Epithelial cell of esophagus (primary cell): Measurements from ENCODE around the gene NCOA1.

ENCODE experiments used
- DNase-seq: peaks from one replicate; pipeline ENCODE4 v3.0.0; 2010; ENCODE audit warnings: low read depth
- H3K4me3 ChIP-seq: 2 replicates; pipeline ENCODE4 v1.5.1; 2011; ENCODE audit warnings: mild to moderate bottlenecking, low read length, control low read depth
- TF ChIP-seq, protein P1 (sequence below): IDR thresholded peaks from 2 replicates; pipeline ENCODE4 v1.5.1; 2011; ENCODE audit warnings: low read depth, mild to moderate bottlenecking, low read length, control low read depth, inconsistent platforms; ENCODE audit not compliant: insufficient read depth; ENCODE audit errors: missing control alignments

NCOA1 gene

GRCh38 chr2:24489465-24490180 is 1.4 kb upstream of the NCOA1 start:
- no peak for DNase-seq
- no peak overlapping the region for H3K4me3 ChIP-seq
- TF ChIP-seq, protein P1, sequence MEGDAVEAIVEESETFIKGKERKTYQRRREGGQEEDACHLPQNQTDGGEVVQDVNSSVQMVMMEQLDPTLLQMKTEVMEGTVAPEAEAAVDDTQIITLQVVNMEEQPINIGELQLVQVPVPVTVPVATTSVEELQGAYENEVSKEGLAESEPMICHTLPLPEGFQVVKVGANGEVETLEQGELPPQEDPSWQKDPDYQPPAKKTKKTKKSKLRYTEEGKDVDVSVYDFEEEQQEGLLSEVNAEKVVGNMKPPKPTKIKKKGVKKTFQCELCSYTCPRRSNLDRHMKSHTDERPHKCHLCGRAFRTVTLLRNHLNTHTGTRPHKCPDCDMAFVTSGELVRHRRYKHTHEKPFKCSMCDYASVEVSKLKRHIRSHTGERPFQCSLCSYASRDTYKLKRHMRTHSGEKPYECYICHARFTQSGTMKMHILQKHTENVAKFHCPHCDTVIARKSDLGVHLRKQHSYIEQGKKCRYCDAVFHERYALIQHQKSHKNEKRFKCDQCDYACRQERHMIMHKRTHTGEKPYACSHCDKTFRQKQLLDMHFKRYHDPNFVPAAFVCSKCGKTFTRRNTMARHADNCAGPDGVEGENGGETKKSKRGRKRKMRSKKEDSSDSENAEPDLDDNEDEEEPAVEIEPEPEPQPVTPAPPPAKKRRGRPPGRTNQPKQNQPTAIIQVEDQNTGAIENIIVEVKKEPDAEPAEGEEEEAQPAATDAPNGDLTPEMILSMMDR: no peak

GRCh38 chr2:24490181-24490689 is 819 bp upstream of the NCOA1 start:
- peak overlapping the region; percentile 43 for H3K4me3 ChIP-seq
- TF ChIP-seq, protein P1: no peak
- peak; percentile 69 for DNase-seq

- no peak for DNase-seq
- TF ChIP-seq, protein P1: no peak
- peak overlapping the region; percentile 72 for H3K4me3 ChIP-seq
Observed at GRCh38 chr2:24491542-24492420, 727 bp downstream of the NCOA1 start.

DNA sequence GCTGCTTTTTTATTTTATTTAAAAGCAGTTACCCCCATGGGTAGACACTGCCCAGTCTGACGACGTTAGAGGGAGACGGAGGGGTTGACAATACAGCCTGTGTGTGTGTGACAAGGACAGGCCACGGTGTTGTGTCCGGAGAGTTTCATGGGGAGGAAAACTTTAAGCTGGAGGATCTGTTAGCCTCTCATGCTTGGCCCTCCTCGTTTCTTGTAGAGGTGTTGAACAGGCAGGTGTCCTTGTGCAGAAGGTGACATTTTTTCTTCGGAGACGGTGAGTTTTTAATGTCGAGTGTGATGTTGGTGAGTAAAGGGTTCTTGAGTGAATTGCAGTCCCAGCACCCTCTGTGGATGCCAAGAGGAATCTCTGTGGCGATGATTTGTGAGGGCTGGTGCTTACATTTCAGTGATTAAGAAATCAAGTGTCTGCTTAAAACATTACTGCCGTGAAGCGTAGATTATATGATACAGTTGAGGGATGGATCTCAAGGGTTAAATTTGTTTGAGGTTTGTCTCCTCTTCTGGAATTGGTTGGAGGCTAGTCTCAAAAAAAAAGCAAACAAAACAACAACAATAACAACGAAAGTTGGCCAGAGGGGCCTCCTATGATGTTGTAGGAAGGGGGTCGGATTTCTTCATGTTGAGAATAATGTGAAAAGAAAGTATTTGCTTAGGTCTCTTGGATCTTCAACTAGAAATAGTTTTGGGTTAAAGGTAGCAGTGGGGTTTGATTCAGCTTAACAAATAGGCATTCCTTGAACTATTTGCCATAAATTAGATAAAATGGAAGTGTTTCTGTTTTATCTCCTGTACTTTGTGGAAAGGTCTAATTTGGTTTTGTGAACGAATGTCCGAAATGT is 1.6 kb downstream of the NCOA1 start:
- peak overlapping the region; percentile 72 for H3K4me3 ChIP-seq
- TF ChIP-seq, protein P1: no peak
- peak; percentile 18 for DNase-seq

- no peak overlapping the region for H3K4me3 ChIP-seq
- TF ChIP-seq, protein P1: no peak
- DNase-seq: no peak
Observed at GRCh38 chr2:24493713-24494112, 2.7 kb downstream of the NCOA1 start.

DNA sequence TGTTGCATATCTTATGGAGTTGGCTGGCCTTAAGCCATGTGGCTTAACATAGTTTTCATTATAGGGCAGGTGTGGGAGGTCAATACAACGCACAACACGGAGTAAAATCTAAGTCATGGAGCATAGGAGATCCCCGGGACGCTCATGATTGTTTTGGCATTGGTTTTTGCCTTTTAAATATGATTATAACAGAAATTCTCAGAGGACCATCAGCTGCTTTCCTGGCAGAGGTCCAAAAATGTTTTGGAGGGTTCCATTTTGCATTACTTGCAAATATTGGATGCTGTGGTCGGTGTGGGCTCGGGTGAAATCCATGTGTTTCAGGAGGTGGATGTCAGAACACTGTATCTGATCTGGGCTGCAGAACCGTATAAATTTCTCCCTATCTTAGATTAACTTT is 3.4 kb downstream of the NCOA1 start:
- TF ChIP-seq, protein P1: no peak
- no peak for DNase-seq
- H3K4me3 ChIP-seq: no peak overlapping the region
